Mesenchymal stem cell (in vitro differentiated cells and primary cell): Measurements from ENCODE around the gene FAM13A.
A peak's percentile ranks its signal among the peaks of the same experiment; 100 is the strongest.

Experiments used
- DNase-seq: peaks from one replicate; pipeline ENCODE4 v3.0.0-alpha.2; 2013
- H2AFZ ChIP-seq: one replicate; pipeline ENCODE4 v1.6.1; 2013; ENCODE audit warnings: low read depth, mild to moderate bottlenecking, control low read depth, inconsistent platforms, low read length, moderate library complexity
- H2AK5ac ChIP-seq: 2 replicates; pipeline ENCODE4 v1.6.1; 2013; ENCODE audit warnings: low read length, moderate library complexity, mild to moderate bottlenecking, inconsistent platforms; ENCODE audit not compliant: severe bottlenecking
- H2BK120ac ChIP-seq: one replicate; pipeline ENCODE4 v1.6.1; 2013; ENCODE audit warnings: low read depth, mild to moderate bottlenecking, inconsistent platforms, low read length, moderate library complexity
- H2BK12ac ChIP-seq, 2 experiments: one replicate each; pipeline ENCODE4 v1.6.1; 2013; ENCODE audit warnings: inconsistent platforms in 2 of 2, low read length in 2 of 2, mild to moderate bottlenecking in 2 of 2, moderate library complexity in 2 of 2, control low read depth in 1 of 2
- H2BK15ac ChIP-seq: one replicate; pipeline ENCODE4 v1.6.1; 2013; ENCODE audit warnings: mild to moderate bottlenecking, low read depth, inconsistent platforms; ENCODE audit not compliant: poor library complexity, severe bottlenecking
- H2BK5ac ChIP-seq: 2 replicates; pipeline ENCODE4 v1.6.1; 2013; ENCODE audit warnings: low read depth, mild to moderate bottlenecking, low read length, control low read depth, inconsistent platforms; ENCODE audit not compliant: poor library complexity, severe bottlenecking
- H3K14ac ChIP-seq, 2 experiments: one replicate each; pipeline ENCODE4 v1.6.1; 2013; ENCODE audit warnings: inconsistent platforms in 2 of 2, low read length in 2 of 2, control low read depth in 1 of 2, mild to moderate bottlenecking in 1 of 2, moderate library complexity in 1 of 2
- H3K18ac ChIP-seq, 2 experiments: one replicate each; pipeline ENCODE4 v1.6.1; 2013; ENCODE audit warnings: inconsistent platforms in 2 of 2, low read length in 2 of 2, control low read depth in 1 of 2, low read depth in 1 of 2, mild to moderate bottlenecking in 1 of 2
- H3K23ac ChIP-seq, 2 experiments: one replicate each; pipeline ENCODE4 v1.6.1; 2013; ENCODE audit warnings: inconsistent platforms in 2 of 2, low read length in 2 of 2, mild to moderate bottlenecking in 2 of 2, moderate library complexity in 2 of 2, control low read depth in 1 of 2
- H3K27ac ChIP-seq: 2 replicates; pipeline ENCODE4 v1.5.1; 2013; ENCODE audit warnings: mild to moderate bottlenecking, moderate library complexity, low read length, control low read depth, inconsistent platforms; ENCODE audit not compliant: poor library complexity, severe bottlenecking
- H3K27me3 ChIP-seq, 2 experiments: 2 replicates each; pipeline versions ENCODE4 v1.6.1 to v1.7.0; 2013; ENCODE audit warnings: low read length in 2 of 2, mild to moderate bottlenecking in 2 of 2, moderate library complexity in 2 of 2, control low read depth in 1 of 2, inconsistent platforms in 1 of 2; ENCODE audit not compliant: control insufficient read depth in 1 of 2, insufficient read depth in 1 of 2
- H3K36me3 ChIP-seq, 2 experiments: 2 replicates each; pipeline versions ENCODE4 v1.6.1 to v1.7.0; 2013; ENCODE audit warnings: low read length in 2 of 2, control low read depth in 1 of 2, inconsistent platforms in 1 of 2, low read depth in 1 of 2, mild to moderate bottlenecking in 1 of 2; ENCODE audit not compliant: insufficient read depth in 2 of 2, control insufficient read depth in 1 of 2
- H3K4ac ChIP-seq, 2 experiments: one replicate each; pipeline ENCODE4 v1.6.1; 2013; ENCODE audit warnings: inconsistent platforms in 2 of 2, low read length in 2 of 2, mild to moderate bottlenecking in 2 of 2, moderate library complexity in 2 of 2, control low read depth in 1 of 2, low read depth in 1 of 2
- H3K4me1 ChIP-seq: 2 replicates; pipeline ENCODE4 v1.6.1; 2013; ENCODE audit warnings: low read depth, low read length, control low read depth; ENCODE audit not compliant: control insufficient read depth, insufficient read depth
- H3K4me2 ChIP-seq: 2 replicates; pipeline ENCODE4 v1.6.1; 2013; ENCODE audit warnings: low read length, mild to moderate bottlenecking, inconsistent platforms; ENCODE audit not compliant: poor library complexity, severe bottlenecking
- H3K4me3 ChIP-seq, 2 experiments: 2 replicates each; pipeline versions ENCODE4 v1.5.1 to v1.7.0; 2013; ENCODE audit warnings: low read length in 2 of 2, mild to moderate bottlenecking in 2 of 2, control low read depth in 1 of 2, low read depth in 1 of 2; ENCODE audit not compliant: insufficient read depth in 1 of 2
- H3K79me1 ChIP-seq: replicated peaks from 2 replicates; pipeline ENCODE4 v1.6.1; 2013; ENCODE audit warnings: mild to moderate bottlenecking, control low read depth, low read length, inconsistent platforms; ENCODE audit not compliant: poor library complexity, severe bottlenecking
- H3K9ac ChIP-seq: 2 replicates; pipeline ENCODE4 v1.7.0; 2013; ENCODE audit warnings: mild to moderate bottlenecking, low read length, moderate library complexity
- H3K9me3 ChIP-seq: 2 replicates; pipeline ENCODE4 v1.7.0; 2013; ENCODE audit warnings: mild to moderate bottlenecking, low read length; ENCODE audit not compliant: control insufficient read depth
- H4K8ac ChIP-seq: one replicate; pipeline ENCODE4 v1.6.1; 2013; ENCODE audit warnings: inconsistent platforms, mild to moderate bottlenecking, low read length, moderate library complexity
- H4K91ac ChIP-seq: one replicate; pipeline ENCODE4 v1.6.1; 2013; ENCODE audit warnings: mild to moderate bottlenecking, low read length, inconsistent platforms
- whole genome bisulfite sequencing: methylation state at CpG from one replicate; pipeline ENCODE4 v1.1.7; 2013; ENCODE audit warnings: mixed read lengths; 5-methylcytosine and 5-hydroxymethylcytosine counted together

Gene FAM13A

GRCh38 chr4:89055157-89056080, 1.6 kb downstream of the FAM13A start:
- Histone ChIP-seq H2BK120ac (no peak overlapping the region), H2BK12ac (no peak overlapping the region), H3K4me1 (no peaks in the 10 kb centered on the region), H3K36me3 (no peaks in the 10 kb centered on the region), H3K23ac (no peak overlapping the region), H4K91ac (no peak overlapping the region), H2AK5ac (no peak overlapping the region), H3K18ac (no peak overlapping the region), H2AFZ (no peak overlapping the region), H3K4me3 (peak overlapping the region in 1 of 2 experiments; percentile 82), H3K27ac (no peak overlapping the region), H3K9ac (peak overlapping the region; percentile 90), H3K4ac (no peak overlapping the region), H3K9me3 (no peaks in the 10 kb centered on the region), H3K79me1 (peaks cover 9% of the 10 kb centered on the region), H2BK5ac (no peak overlapping the region), H2BK15ac (no peak overlapping the region), H3K4me2 (peak overlapping the region; percentile 70), H3K14ac (no peak overlapping the region), H3K27me3 (no peaks in the 10 kb centered on the region), H4K8ac (no peak overlapping the region)
- DNase-seq = no peak
- no CpG with 5 or more reads among the region's 1 CpG for WGBS

- Histone ChIP-seq H2AK5ac (no peak overlapping the region), H3K79me1 (peaks cover 12% of the 10 kb centered on the region), H3K27ac (no peak overlapping the region), H3K4me1 (no peaks in the 10 kb centered on the region), H3K9ac (no peak overlapping the region), H3K36me3 (no peaks in the 10 kb centered on the region), H3K4me3 (peak overlapping the region in 1 of 2 experiments; percentile 82), H2BK12ac (no peak overlapping the region), H2AFZ (no peak overlapping the region), H3K23ac (no peak overlapping the region), H4K8ac (no peak overlapping the region), H3K4me2 (no peak overlapping the region), H3K27me3 (no peaks in the 10 kb centered on the region), H2BK120ac (no peak overlapping the region), H3K18ac (no peak overlapping the region), H3K4ac (no peak overlapping the region), H3K9me3 (no peaks in the 10 kb centered on the region), H2BK5ac (no peak overlapping the region), H2BK15ac (no peak overlapping the region), H4K91ac (no peak overlapping the region), H3K14ac (no peak overlapping the region)
- whole genome bisulfite sequencing = 10% methylated on average over 1 of the region's 1 CpG
- DNase-seq = no peak
These were observed 2.4 kb downstream of the FAM13A start for GRCh38 chr4:89054627-89055026.

- Histone ChIP-seq H2AK5ac (no peak overlapping the region), H2BK5ac (no peak overlapping the region), H3K4me1 (no peaks in the 10 kb centered on the region), H3K9ac (no peak overlapping the region), H3K23ac (no peak overlapping the region), H3K18ac (no peak overlapping the region), H3K27ac (no peak overlapping the region), H3K27me3 (no peaks in the 10 kb centered on the region), H3K9me3 (no peaks in the 10 kb centered on the region), H4K91ac (no peak overlapping the region), H3K36me3 (no peaks in the 10 kb centered on the region), H2BK15ac (no peak overlapping the region), H3K4me3 (no peak overlapping the region), H2BK120ac (no peak overlapping the region), H3K4ac (no peak overlapping the region), H3K79me1 (peaks cover 18% of the 10 kb centered on the region), H2AFZ (no peak overlapping the region), H3K4me2 (no peak overlapping the region), H4K8ac (no peak overlapping the region), H3K14ac (no peak overlapping the region), H2BK12ac (no peak overlapping the region)
- WGBS = 100% methylated on average over 1 of the region's 2 CpGs
- no peak for DNase-seq
These were observed 7.1 kb downstream of the FAM13A start for GRCh38 chr4:89049853-89050252.

GRCh38 chr4:89048906-89049601, 7.9 kb downstream of the FAM13A start:
- Histone ChIP-seq H4K91ac (no peak overlapping the region), H2BK12ac (no peak overlapping the region), H2BK15ac (no peak overlapping the region), H3K14ac (no peak overlapping the region), H2AK5ac (no peak overlapping the region), H3K4me1 (no peaks in the 10 kb centered on the region), H3K4ac (no peak overlapping the region), H2AFZ (no peak overlapping the region), H3K4me3 (no peak overlapping the region), H3K79me1 (peaks cover 18% of the 10 kb centered on the region), H3K36me3 (no peaks in the 10 kb centered on the region), H3K9me3 (no peaks in the 10 kb centered on the region), H2BK120ac (no peak overlapping the region), H2BK5ac (no peak overlapping the region), H3K27me3 (no peaks in the 10 kb centered on the region), H3K18ac (no peak overlapping the region), H3K9ac (no peak overlapping the region), H3K27ac (no peak overlapping the region), H4K8ac (no peak overlapping the region), H3K4me2 (no peak overlapping the region), H3K23ac (no peak overlapping the region)
- peak; percentile 13 for DNase-seq
- WGBS = 60% methylated on average over 1 of the region's 4 CpGs
